ENCODE measurements around the gene ARMS2.

GRCh38 chr10:122468926-122469781 lies 14.7 kb downstream of the ARMS2 start:
- TF ChIP-seq CTCF (conservative IDR thresholded peaks at IDR 0.05; ENCODE audit: low read length) (no peak), EZH2phosphoT487 (IDR thresholded peaks at IDR 0.05; ENCODE audit: borderline replicate concordance, low read depth, low read length) (no peak)
